NCI-H1048 (cell line): Measurements from ENCODE around the gene SF3B5.
"Not testable (repeated sequence)": the region's sequence is repeated elsewhere in the genome, so short reads cannot be mapped to it uniquely, and the experiment has no call there.

Source experiments
- DNase-seq: peaks from one replicate; lab custom pipeline; 2025; lab: John Stamatoyannopoulos, UW

SF3B5 gene

GRCh38 chr6:144095134-144096002, at the start of gene SF3B5:
TSS of gene SF3B5 (minus strand) at chr6:144095573. CDS start at chr6:144095497, 76 bp downstream.
- DNase-seq = peak; percentile 99

- DNase-seq = no peak
These were observed 49.6 kb upstream of the SF3B5 start for GRCh38 chr6:144144996-144145395.

- DNase-seq = no peak
These were observed 48.5 kb upstream of the SF3B5 start for GRCh38 chr6:144143878-144144277.

GRCh38 chr6:144143106-144143505, 47.7 kb upstream of the SF3B5 start:
- DNase-seq = no peak

- no peak for DNase-seq
These were observed 46.1 kb upstream of the SF3B5 start for GRCh38 chr6:144141470-144141869.

GRCh38 chr6:144140867-144141266, 45.5 kb upstream of the SF3B5 start:
- DNase-seq = no peak

GRCh38 chr6:144139817-144140216, 44.4 kb upstream of the SF3B5 start:
- no peak for DNase-seq

GRCh38 chr6:144138542-144138941, 43.2 kb upstream of the SF3B5 start:
- no peak for DNase-seq

GRCh38 chr6:144134737-144135136, 39.4 kb upstream of the SF3B5 start:
- no peak for DNase-seq

- DNase-seq = no peak
These were observed 38.8 kb upstream of the SF3B5 start for GRCh38 chr6:144134176-144134575.

GRCh38 chr6:144133225-144133821, 38.0 kb upstream of the SF3B5 start:
- no peak for DNase-seq

GRCh38 chr6:144132167-144132690, 36.9 kb upstream of the SF3B5 start:
- not testable (repeated sequence) for DNase-seq

- no peak for DNase-seq
These were observed 35.9 kb upstream of the SF3B5 start for GRCh38 chr6:144131248-144131709.

GRCh38 chr6:144129469-144129868, 34.1 kb upstream of the SF3B5 start:
- no peak for DNase-seq

GRCh38 chr6:144127097-144127496, 31.7 kb upstream of the SF3B5 start:
- no peak for DNase-seq

GRCh38 chr6:144123836-144124235, 28.5 kb upstream of the SF3B5 start:
- no peak for DNase-seq

- no peak for DNase-seq
These were observed 28.0 kb upstream of the SF3B5 start for GRCh38 chr6:144123421-144123820.

GRCh38 chr6:144122861-144123260, 27.5 kb upstream of the SF3B5 start:
- DNase-seq = no peak

- DNase-seq = no peak
These were observed 24.0 kb upstream of the SF3B5 start for GRCh38 chr6:144119376-144119775.

- DNase-seq = no peak
These were observed 19.8 kb upstream of the SF3B5 start for GRCh38 chr6:144115219-144115618.

GRCh38 chr6:144113366-144113765, 18.0 kb upstream of the SF3B5 start:
- DNase-seq = no peak

GRCh38 chr6:144110210-144110609, 14.8 kb upstream of the SF3B5 start:
- no peak for DNase-seq

GRCh38 chr6:144106206-144106605, 10.8 kb upstream of the SF3B5 start:
- DNase-seq = no peak
